Calu3 (cell line): Measurements from ENCODE around the gene EYS. TPM values are rescaled to one million over a fixed set of nuclear protein-coding genes. Genes with fewer than 3 reads are reported as not detected.

Source experiments
- BruUV-seq: library from RNA; stranded (reverse); fragments of 400-500 nt; replicated peaks from 2 replicates; lab custom pipeline; 2021; lab: Mats Ljungman, UMichigan
- CTCF ChIA-PET: fragments of 300-600 bp; sonication (Branson Sonifier 250); formaldehyde crosslinking; loops from one replicate; lab custom pipeline; 2022; ENCODE audit warnings: antibody characterized with exemption; lab: Charles Lee
- DNase-seq: peaks from one replicate; pipeline ENCODE4 v3.0.0; 2022
- H3K27ac Mint-ChIP-seq: one replicate; pipeline ENCODE4 v1.8.0; 2022; ENCODE audit warnings: mixed read lengths; ENCODE audit not compliant: unreplicated experiment
- H3K27me3 Mint-ChIP-seq: one replicate; pipeline ENCODE4 v1.8.0; 2022; ENCODE audit warnings: mixed read lengths; ENCODE audit not compliant: unreplicated experiment
- H3K36me3 Mint-ChIP-seq: one replicate; pipeline ENCODE4 v1.8.0; 2022; ENCODE audit warnings: mild to moderate bottlenecking, moderate library complexity, mixed read lengths; ENCODE audit not compliant: insufficient read depth, unreplicated experiment
- H3K4me1 Mint-ChIP-seq: one replicate; pipeline ENCODE4 v1.8.0; 2022; ENCODE audit warnings: mild to moderate bottlenecking, low read depth, mixed read lengths; ENCODE audit not compliant: unreplicated experiment
- H3K4me3 Mint-ChIP-seq: one replicate; pipeline ENCODE4 v1.8.0; 2022; ENCODE audit warnings: mild to moderate bottlenecking, low read depth, moderate library complexity, mixed read lengths; ENCODE audit not compliant: unreplicated experiment
- H3K9me3 Mint-ChIP-seq: one replicate; pipeline ENCODE4 v1.8.0; 2022; ENCODE audit warnings: low read depth, mixed read lengths; ENCODE audit not compliant: unreplicated experiment
- intact Hi-C: fragments of 100-400 bp; cut with micrococcal nuclease; formaldehyde crosslinking; loops from one replicate; pipeline ENCODE4 v1.10.0; 2022; ENCODE audit not compliant: unreplicated experiment
- total RNA-seq: library from RNA; stranded (reverse); gene quantifications from 2 replicates; pipeline ENCODE4 v1.2.3, GENCODE V29; 2022
- TF ChIP-seq, protein P1 (sequence below): fragments of 200-600 bp; IDR thresholded peaks from one replicate; pipeline ENCODE4 v1.8.0; 2022; ENCODE audit warnings: antibody characterized with exemption; ENCODE audit not compliant: unreplicated experiment

Gene EYS
- total RNA-seq, 1 experiment from 2014 or later: not detected

GRCh38 chr6:65671922-65672321 is 35.1 kb downstream of the EYS start:
- intact Hi-C loops: no loop called here
- no peaks in the 10 kb centered on the region for H3K4me1 Mint-ChIP-seq
- H3K4me3 Mint-ChIP-seq: no peak overlapping the region
- TF ChIP-seq, protein P1, sequence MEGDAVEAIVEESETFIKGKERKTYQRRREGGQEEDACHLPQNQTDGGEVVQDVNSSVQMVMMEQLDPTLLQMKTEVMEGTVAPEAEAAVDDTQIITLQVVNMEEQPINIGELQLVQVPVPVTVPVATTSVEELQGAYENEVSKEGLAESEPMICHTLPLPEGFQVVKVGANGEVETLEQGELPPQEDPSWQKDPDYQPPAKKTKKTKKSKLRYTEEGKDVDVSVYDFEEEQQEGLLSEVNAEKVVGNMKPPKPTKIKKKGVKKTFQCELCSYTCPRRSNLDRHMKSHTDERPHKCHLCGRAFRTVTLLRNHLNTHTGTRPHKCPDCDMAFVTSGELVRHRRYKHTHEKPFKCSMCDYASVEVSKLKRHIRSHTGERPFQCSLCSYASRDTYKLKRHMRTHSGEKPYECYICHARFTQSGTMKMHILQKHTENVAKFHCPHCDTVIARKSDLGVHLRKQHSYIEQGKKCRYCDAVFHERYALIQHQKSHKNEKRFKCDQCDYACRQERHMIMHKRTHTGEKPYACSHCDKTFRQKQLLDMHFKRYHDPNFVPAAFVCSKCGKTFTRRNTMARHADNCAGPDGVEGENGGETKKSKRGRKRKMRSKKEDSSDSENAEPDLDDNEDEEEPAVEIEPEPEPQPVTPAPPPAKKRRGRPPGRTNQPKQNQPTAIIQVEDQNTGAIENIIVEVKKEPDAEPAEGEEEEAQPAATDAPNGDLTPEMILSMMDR: no peak
- no peaks in the 10 kb centered on the region for H3K36me3 Mint-ChIP-seq
- DNase-seq: no peak
- H3K27ac Mint-ChIP-seq: no peak overlapping the region
- no peaks in the 10 kb centered on the region for H3K27me3 Mint-ChIP-seq
- CTCF ChIA-PET: no interaction called here
- no TSS peak for BruUV-seq
- H3K9me3 Mint-ChIP-seq: peaks cover 25% of the 10 kb centered on the region

DNA sequence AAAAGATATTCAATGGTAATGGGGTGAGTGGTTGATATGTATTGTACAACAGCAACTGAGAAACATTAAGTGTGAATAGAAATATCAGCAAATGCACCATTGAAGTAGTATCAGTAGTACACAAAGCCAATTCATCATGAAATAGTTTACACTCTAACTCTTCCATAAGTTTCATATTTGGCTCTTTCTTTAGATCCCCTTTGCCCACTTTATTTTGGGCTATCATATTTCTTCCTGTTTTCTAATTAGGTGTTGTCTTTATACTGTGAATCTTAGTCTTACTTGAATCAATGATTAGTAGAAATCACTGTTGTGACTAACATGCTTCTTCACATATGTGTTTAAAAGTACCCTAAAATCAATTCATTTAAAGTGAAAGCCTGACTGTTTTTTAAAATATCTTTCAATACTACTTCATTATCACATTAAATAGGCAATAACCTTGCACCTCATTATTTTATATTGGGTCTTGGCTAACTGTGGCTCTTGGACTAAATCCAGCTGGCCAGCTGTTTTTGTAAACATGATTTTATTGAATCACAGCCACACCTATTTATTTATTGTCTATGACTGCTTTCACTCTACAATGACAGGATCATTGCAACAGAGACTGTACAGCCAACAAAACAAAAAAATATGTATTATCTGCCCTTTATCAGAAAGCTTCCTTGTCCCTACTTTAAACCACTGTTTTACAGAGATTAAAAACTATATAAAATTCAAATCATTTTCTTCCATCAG is 38.9 kb downstream of the EYS start:
- Mint-ChIP-seq H3K4me3 (no peak overlapping the region), H3K27ac (no peak overlapping the region), H3K4me1 (no peaks in the 10 kb centered on the region), H3K27me3 (no peaks in the 10 kb centered on the region), H3K9me3 (peaks cover 17% of the 10 kb centered on the region), H3K36me3 (no peaks in the 10 kb centered on the region)
- BruUV-seq: no TSS peak
- DNase-seq: no peak
- TF ChIP-seq, protein P1: no peak
- CTCF ChIA-PET: no interaction called here
- intact Hi-C loops: no loop called here

DNA sequence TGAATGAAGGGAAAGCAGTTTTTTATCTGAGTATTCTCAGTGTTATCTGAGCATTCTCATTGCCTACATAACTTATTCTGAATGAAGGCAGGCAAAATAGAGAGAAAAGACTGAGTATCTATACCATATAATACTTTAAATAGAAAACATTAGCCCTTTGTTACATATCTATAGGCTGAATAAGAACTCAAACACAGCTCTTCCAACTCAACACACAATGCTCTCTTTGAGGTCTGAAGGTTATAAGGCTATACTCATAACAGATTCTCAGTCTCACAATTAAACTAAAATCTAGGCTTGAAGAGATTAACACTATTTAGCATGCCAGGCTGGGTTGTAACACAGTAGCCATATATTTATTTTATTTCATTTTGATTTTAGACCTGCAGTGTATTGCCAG is 56.9 kb downstream of the EYS start:
- no peak overlapping the region for H3K27ac Mint-ChIP-seq
- H3K36me3 Mint-ChIP-seq: no peaks in the 10 kb centered on the region
- intact Hi-C loops: no loop called here
- TF ChIP-seq, protein P1: no peak
- H3K4me1 Mint-ChIP-seq: no peaks in the 10 kb centered on the region
- no peak overlapping the region for H3K4me3 Mint-ChIP-seq
- H3K9me3 Mint-ChIP-seq: peaks cover 5% of the 10 kb centered on the region
- CTCF ChIA-PET: no interaction called here
- H3K27me3 Mint-ChIP-seq: no peaks in the 10 kb centered on the region
- no TSS peak for BruUV-seq
- DNase-seq: no peak

GRCh38 chr6:65649392-65649791 is 57.6 kb downstream of the EYS start:
- Mint-ChIP-seq H3K4me1 (no peaks in the 10 kb centered on the region), H3K4me3 (no peak overlapping the region), H3K27ac (no peak overlapping the region), H3K9me3 (peaks cover 5% of the 10 kb centered on the region), H3K36me3 (no peaks in the 10 kb centered on the region), H3K27me3 (no peaks in the 10 kb centered on the region)
- BruUV-seq: no TSS peak
- intact Hi-C loops: no loop called here
- no peak for DNase-seq
- TF ChIP-seq, protein P1: no peak
- CTCF ChIA-PET: no interaction called here
